Transverse colon (tissue), 4 donors: Measurements from ENCODE around the gene TFCP2L1. TPM values are rescaled to one million over a fixed set of nuclear protein-coding genes. Genes with fewer than 3 reads are reported as not detected.

Experiments
- DNase-seq: peaks from one replicate; pipeline ENCODE4 v3.0.0-alpha.2; 2019
- H3K27ac ChIP-seq, 4 donors: fragments of 200-600 bp; sonication (generic); 2 replicates each; pipeline ENCODE4 v1.5.1; 2016 to 2018; ENCODE audit warnings: inconsistent platforms in 4 of 4
- H3K27me3 ChIP-seq: fragments of 200-600 bp; sonication (generic); 2 replicates; pipeline ENCODE4 v1.5.1; 2017; ENCODE audit warnings: inconsistent platforms
- H3K36me3 ChIP-seq, 4 donors: fragments of 200-600 bp; sonication (generic); 2 replicates each; pipeline ENCODE4 v1.5.1; 2017 to 2019; ENCODE audit warnings: inconsistent platforms in 4 of 4
- H3K4me1 ChIP-seq, 4 donors: fragments of 200-600 bp; sonication (generic); 2 replicates each; pipeline ENCODE4 v1.5.1; 2017 to 2020; ENCODE audit warnings: inconsistent platforms in 4 of 4
- H3K4me3 ChIP-seq, 4 donors: fragments of 200-600 bp; sonication (generic); 1 replicate in 1 of 4; 2 replicates in 3 of 4; pipeline versions ENCODE4 v1.5.1 to v1.6.1; 2017 to 2019; ENCODE audit warnings: inconsistent platforms in 4 of 4
- H3K9me3 ChIP-seq, 2 donors: fragments of 200-600 bp; sonication (generic); 2 replicates each; pipeline ENCODE4 v1.5.1; 2017 to 2019; ENCODE audit warnings: inconsistent platforms in 2 of 2
- CTCF ChIP-seq, 5 experiments: fragments of 200-600 bp in 3 of 5; fragments of 450-650 bp in 2 of 5; sonication (generic) in 3 of 5; IDR thresholded peaks; 1 replicate in 2 of 5; 2 replicates in 3 of 5; pipeline ENCODE4 v1.5.1; 2016 to 2017; ENCODE audit warnings: antibody characterized with exemption in 5 of 5, inconsistent platforms in 3 of 5, mild to moderate bottlenecking in 2 of 5, moderate library complexity in 1 of 5
- EP300 ChIP-seq: sonication (generic); formaldehyde crosslinking; IDR thresholded peaks from one replicate; pipeline ENCODE4 v1.6.1; 2017; ENCODE audit warnings: antibody characterized with exemption, low read depth
- POLR2A ChIP-seq: fragments of 450-650 bp; IDR thresholded peaks from one replicate; pipeline ENCODE4 v1.6.1; 2016; ENCODE audit warnings: antibody characterized with exemption, mild to moderate bottlenecking, moderate library complexity
- POLR2AphosphoS5 ChIP-seq, 3 donors: sonication (generic); formaldehyde crosslinking; IDR thresholded peaks; one replicate each; pipeline ENCODE4 v1.6.1; 2016; ENCODE audit warnings: antibody characterized with exemption in 3 of 3
- WGBS, 2 donors: methylation state at CpG; one replicate each; pipeline ENCODE4 v1.1.5; 2018; ENCODE audit warnings: low coverage in 1 of 2; 5-methylcytosine and 5-hydroxymethylcytosine counted together
- in situ Hi-C, 4 donors: fragments of 200-750 bp; cut with MboI; loops; one replicate each; pipeline versions ENCODE4 v1.15.0 to v1.15.1; 2017; ENCODE audit warnings: low sequenced_read_pairs in 3 of 4, low pct_ligation_motif_present in 1 of 4, low pct_unique_long_range_greater_than_20kb in 1 of 4
- intact Hi-C: fragments of 100-400 bp; cut with DNase I; formaldehyde crosslinking; loops from one replicate; pipeline ENCODE4 v1.15.1; 2023; ENCODE audit warnings: low total_unique reads
- total RNA-seq, 4 donors: library from RNA; depleted of rRNA; stranded (reverse); fragments of >200 nt; gene quantifications; one replicate each; pipeline ENCODE4 v1.1.0, GENCODE V29; 2016

TFCP2L1 gene
- total RNA-seq, 4 donors from 2014 or later, result 52.7 to 167 (median 146) TPM

GRCh38 chr2:121245913-121246312, 39.1 kb downstream of the TFCP2L1 start:
- H3K27ac ChIP-seq, result peak overlapping the region in 1 of 4 donors; percentile 46
- 79% methylated on average over 2 to 4 of the region's 4 CpGs for WGBS, 2 donors
- in situ Hi-C loops, result no loop called here
- TF ChIP-seq POLR2AphosphoS5 (IDR thresholded peaks at IDR 0.05) (no peak), CTCF (IDR thresholded peaks at IDR 0.05) (no peak), EP300 (no peak), POLR2A (no peak)
- intact Hi-C loops, result no loop called here
- H3K27me3 ChIP-seq, result no peaks in the 10 kb centered on the region
- no peaks in the 10 kb centered on the region for H3K4me1 ChIP-seq
- no peaks in the 10 kb centered on the region for H3K9me3 ChIP-seq
- peak; percentile 4 for DNase-seq
- H3K36me3 ChIP-seq, result peaks cover 0 to 19% (median 0%) of the 10 kb centered on the region in 4 donors
- H3K4me3 ChIP-seq, result no peak overlapping the region

GRCh38 chr2:121245120-121245820, 39.7 kb downstream of the TFCP2L1 start:
- peak in 1 of 5 experiments; percentile 26 for TF ChIP-seq CTCF (IDR thresholded peaks at IDR 0.05)
- TF ChIP-seq EP300, result no peak
- no peak for TF ChIP-seq POLR2A
- Histone ChIP-seq H3K9me3 (no peaks in the 10 kb centered on the region), H3K27ac (peak overlapping the region in 2 of 4 donors; percentile 25 to 46), H3K4me3 (no peak overlapping the region), H3K36me3 (peaks cover 0 to 19% (median 0%) of the 10 kb centered on the region in 4 donors), H3K27me3 (no peaks in the 10 kb centered on the region), H3K4me1 (no peaks in the 10 kb centered on the region)
- peak; percentile 63 for DNase-seq
- 70% methylated on average over 13 of the region's 13 CpGs; no CpG with 5 or more reads in 1 of the 2 donors for WGBS, 2 donors
- intact Hi-C loops, result no loop called here
- in situ Hi-C loops, result no loop called here

GRCh38 chr2:121244616-121245015, 40.4 kb downstream of the TFCP2L1 start:
- 88% methylated on average over 11 of the region's 11 CpGs; no CpG with 5 or more reads in 1 of the 2 donors for WGBS, 2 donors

More at GRCh38 chr2:121244616-121245015, 40.4 kb downstream of the TFCP2L1 start:
- no peaks in the 10 kb centered on the region for H3K9me3 ChIP-seq
- no peaks in the 10 kb centered on the region for H3K4me1 ChIP-seq
- in situ Hi-C loops (no loop called here), intact Hi-C loops (no loop called here)
- H3K4me3 ChIP-seq, result no peak overlapping the region
- TF ChIP-seq EP300, result no peak
- no peak for TF ChIP-seq POLR2AphosphoS5 (IDR thresholded peaks at IDR 0.05)
- TF ChIP-seq CTCF (IDR thresholded peaks at IDR 0.05), result no peak
- no peak for TF ChIP-seq POLR2A
- peaks cover 0 to 22% (median 0%) of the 10 kb centered on the region in 4 donors for H3K36me3 ChIP-seq
- peak overlapping the region in 1 of 4 donors; percentile 16 for H3K27ac ChIP-seq
- no peak for DNase-seq
- no peaks in the 10 kb centered on the region for H3K27me3 ChIP-seq
